ENCODE data around the gene PRRT3. TPM values are rescaled to one million over a fixed set of nuclear protein-coding genes. Genes with fewer than 3 reads are reported as not detected.

The PRRT3 gene
- total RNA-seq, 1 experiment from 2014 or later, result 4.4 TPM

DNA sequence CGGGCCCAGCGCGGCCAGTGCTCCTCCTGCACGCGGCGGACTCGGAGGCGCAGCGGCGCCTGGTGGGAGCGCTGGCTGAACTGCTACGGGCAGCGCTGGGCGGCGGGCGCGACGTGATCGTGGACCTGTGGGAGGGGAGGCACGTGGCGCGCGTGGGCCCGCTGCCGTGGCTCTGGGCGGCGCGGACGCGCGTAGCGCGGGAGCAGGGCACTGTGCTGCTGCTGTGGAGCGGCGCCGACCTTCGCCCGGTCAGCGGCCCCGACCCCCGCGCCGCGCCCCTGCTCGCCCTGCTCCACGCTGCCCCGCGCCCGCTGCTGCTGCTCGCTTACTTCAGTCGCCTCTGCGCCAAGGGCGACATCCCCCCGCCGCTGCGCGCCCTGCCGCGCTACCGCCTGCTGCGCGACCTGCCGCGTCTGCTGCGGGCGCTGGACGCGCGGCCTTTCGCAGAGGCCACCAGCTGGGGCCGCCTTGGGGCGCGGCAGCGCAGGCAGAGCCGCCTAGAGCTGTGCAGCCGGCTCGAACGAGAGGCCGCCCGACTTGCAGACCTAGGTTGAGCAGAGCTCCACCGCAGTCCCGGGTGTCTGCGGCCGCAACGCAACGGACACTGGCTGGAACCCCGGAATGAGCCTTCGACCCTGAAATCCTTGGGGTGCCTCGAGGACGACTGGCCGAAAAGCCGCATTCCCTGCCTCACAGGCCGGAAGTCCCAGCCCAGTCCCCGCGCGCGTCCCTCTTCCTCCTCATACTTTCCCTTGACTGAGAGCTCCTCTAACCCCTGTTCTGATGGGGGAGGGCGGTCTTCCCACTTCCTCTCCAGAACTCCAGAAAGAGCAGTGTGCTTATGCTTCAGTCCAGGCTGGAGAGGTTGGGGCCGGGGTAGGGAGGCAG lies 36.7 kb downstream of the PRRT3 start:
- Histone ChIP-seq H3K4me3 (ENCODE audit: low read length) (peak overlapping the region; percentile 74), H3K27ac (ENCODE audit: low read length) (peak overlapping the region; percentile 99), H3K36me3 (ENCODE audit: low read depth, low read length) (0 out of 2 replicates have a peak, but pooled peaks cover 2% of the 10 kb centered on the region), H3K9me2 (replicated peaks; ENCODE audit: low read length) (no peaks in the 10 kb centered on the region), H3K79me2 (ENCODE audit: low read length) (peaks cover 26% of the 10 kb centered on the region), H3K9ac (ENCODE audit: low read length) (peak overlapping the region; percentile 94), H3K4me2 (ENCODE audit: low read length) (peak overlapping the region; percentile 90), H3K9me3 (ENCODE audit: low read length) (no peaks in the 10 kb centered on the region), H3K4me1 (ENCODE audit: insufficient read depth, low read length) (peaks cover 67% of the 10 kb centered on the region), H2AFZ (ENCODE audit: low read length) (peak overlapping the region; percentile 45), H3K27me3 (ENCODE audit: low read length) (no peaks in the 10 kb centered on the region), H3F3A (ENCODE audit: low read length, unreplicated experiment) (no peaks in the 10 kb centered on the region), H4K20me1 (ENCODE audit: low read length) (no peaks in the 10 kb centered on the region)
- BruUV-seq (replicated peaks), result no TSS peak
- peak; percentile 78 for DNase-seq
- ATAC-seq, result peak; percentile 21
- ChIA-PET CTCF (interaction anchor here (0.6 to 1.0 kb wide), 3 partner anchors 21 to 66 kb away, joined by 4 to 12 read pairs (median 5); no protein-coding TSS in a partner anchor), POLR2A (ENCODE audit: unreplicated experiment) (interaction anchor here (0.6 to 1.4 kb wide), 2 partner anchors 18 to 236 kb away, joined by 7 to 25 read pairs; partner anchors contain the start of gene CRELD1)
- intact Hi-C loops (cut with micrococcal nuclease), result loop anchor here (1.0 to 5.0 kb wide), 8 partner anchors 17 to 66 kb away; partner anchors contain the start of genes CIDEC and CRELD1
- TF ChIP-seq, protein P1, sequence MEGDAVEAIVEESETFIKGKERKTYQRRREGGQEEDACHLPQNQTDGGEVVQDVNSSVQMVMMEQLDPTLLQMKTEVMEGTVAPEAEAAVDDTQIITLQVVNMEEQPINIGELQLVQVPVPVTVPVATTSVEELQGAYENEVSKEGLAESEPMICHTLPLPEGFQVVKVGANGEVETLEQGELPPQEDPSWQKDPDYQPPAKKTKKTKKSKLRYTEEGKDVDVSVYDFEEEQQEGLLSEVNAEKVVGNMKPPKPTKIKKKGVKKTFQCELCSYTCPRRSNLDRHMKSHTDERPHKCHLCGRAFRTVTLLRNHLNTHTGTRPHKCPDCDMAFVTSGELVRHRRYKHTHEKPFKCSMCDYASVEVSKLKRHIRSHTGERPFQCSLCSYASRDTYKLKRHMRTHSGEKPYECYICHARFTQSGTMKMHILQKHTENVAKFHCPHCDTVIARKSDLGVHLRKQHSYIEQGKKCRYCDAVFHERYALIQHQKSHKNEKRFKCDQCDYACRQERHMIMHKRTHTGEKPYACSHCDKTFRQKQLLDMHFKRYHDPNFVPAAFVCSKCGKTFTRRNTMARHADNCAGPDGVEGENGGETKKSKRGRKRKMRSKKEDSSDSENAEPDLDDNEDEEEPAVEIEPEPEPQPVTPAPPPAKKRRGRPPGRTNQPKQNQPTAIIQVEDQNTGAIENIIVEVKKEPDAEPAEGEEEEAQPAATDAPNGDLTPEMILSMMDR (conservative IDR thresholded peaks at IDR 0.05; ENCODE audit: low read depth, low read length), result peak; percentile 5; the same call in 1 of the 2 replicates
- TF ChIP-seq EZH2phosphoT487 (IDR thresholded peaks at IDR 0.05; ENCODE audit: borderline replicate concordance, low read length), result no peak

DNA sequence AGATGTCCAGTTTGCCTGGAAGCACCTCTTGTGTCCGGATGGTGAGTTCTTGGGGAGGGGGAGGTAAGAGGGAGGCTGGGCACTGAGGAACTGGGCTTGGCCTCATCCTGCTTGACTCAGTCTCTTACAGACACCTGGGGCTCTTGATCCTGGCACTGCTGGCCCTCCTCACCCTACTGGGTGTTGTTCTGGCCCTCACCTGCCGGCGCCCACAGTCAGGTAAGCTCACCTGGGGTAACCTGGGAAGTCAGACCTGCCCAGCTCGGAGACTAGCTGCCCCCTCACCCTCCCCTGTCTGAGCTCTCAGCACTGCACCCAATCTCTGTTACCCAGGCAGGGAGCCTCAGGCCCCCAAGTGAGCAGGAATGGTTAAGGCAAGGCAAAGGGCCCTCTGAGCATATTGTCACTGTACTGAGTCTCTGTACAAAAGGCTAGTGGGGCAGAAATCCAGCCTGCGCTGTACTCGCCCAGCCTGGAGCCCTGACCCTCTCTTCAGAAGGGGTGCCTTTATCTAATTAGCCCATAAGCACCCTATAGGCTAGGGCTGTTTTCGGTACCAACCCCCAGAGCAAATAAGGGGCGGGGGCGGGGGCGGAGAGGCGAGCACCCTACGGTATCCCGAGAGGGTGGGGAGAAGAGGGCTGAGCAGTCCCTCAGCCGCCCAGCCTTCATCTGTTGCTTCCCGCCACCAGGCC lies 37.5 kb downstream of the PRRT3 start:
- no peak for TF ChIP-seq EZH2phosphoT487 (IDR thresholded peaks at IDR 0.05; ENCODE audit: borderline replicate concordance, low read length)
- TF ChIP-seq EZH2 (IDR thresholded peaks at IDR 0.05; ENCODE audit: low read length, unreplicated experiment), result no peak
- TF ChIP-seq, protein P1 (conservative IDR thresholded peaks at IDR 0.05; ENCODE audit: low read depth, low read length), result no peak
- H3K4me2 ChIP-seq (ENCODE audit: low read length), result peak overlapping the region; percentile 90
- peaks cover 67% of the 10 kb centered on the region for H3K4me1 ChIP-seq (ENCODE audit: insufficient read depth, low read length)
- no peaks in the 10 kb centered on the region for H3K9me3 ChIP-seq (ENCODE audit: low read length)
- peaks cover 26% of the 10 kb centered on the region for H3K79me2 ChIP-seq (ENCODE audit: low read length)
- TSS peak; percentile 19 for BruUV-seq (replicated peaks)
- no peaks in the 10 kb centered on the region for H4K20me1 ChIP-seq (ENCODE audit: low read length)
- 0 out of 2 replicates have a peak, but pooled peaks cover 1% of the 10 kb centered on the region for H3K36me3 ChIP-seq (ENCODE audit: low read depth, low read length)
- no peak for DNase-seq
- peak overlapping the region; percentile 99 for H3K27ac ChIP-seq (ENCODE audit: low read length)
- intact Hi-C loops (cut with micrococcal nuclease), result loop anchor here (5.0 kb wide), 2 partner anchors 32 to 52 kb away; partner anchors contain the start of gene CIDEC
- CTCF ChIA-PET, result interaction anchor here (0.6 to 1.0 kb wide), 3 partner anchors 21 to 70 kb away, joined by 3 to 12 read pairs (median 5); no protein-coding TSS in a partner anchor
- H3K4me3 ChIP-seq (ENCODE audit: low read length), result peak overlapping the region; percentile 74
- peak overlapping the region; percentile 94 for H3K9ac ChIP-seq (ENCODE audit: low read length)
- H3F3A ChIP-seq (ENCODE audit: low read length, unreplicated experiment), result no peaks in the 10 kb centered on the region
- no peaks in the 10 kb centered on the region for H3K9me2 ChIP-seq (replicated peaks; ENCODE audit: low read length)
- ATAC-seq, result peak; percentile 10
- peak overlapping the region; percentile 45; the same call in 1 of the 2 replicates for H2AFZ ChIP-seq (ENCODE audit: low read length)
- no peaks in the 10 kb centered on the region for H3K27me3 ChIP-seq (ENCODE audit: low read length)
- POLR2A ChIA-PET (ENCODE audit: unreplicated experiment), result no interaction called here
